GM18505 (cell line): ENCODE data around the gene UROC1.

Experiments
- ATAC-seq: cut with Tn5 transposase; IDR thresholded peaks from one replicate; pipeline ENCODE4 v1.9.1; 2021; ENCODE audit not compliant: unreplicated experiment
- POLR2A ChIP-seq: IDR thresholded peaks from 4 replicates; pipeline ENCODE4 v1.6.1; 2011; ENCODE audit warnings: borderline replicate concordance; ENCODE audit not compliant: insufficient read depth, insufficient read length; ENCODE audit errors: extremely low read depth

The UROC1 gene

DNA sequence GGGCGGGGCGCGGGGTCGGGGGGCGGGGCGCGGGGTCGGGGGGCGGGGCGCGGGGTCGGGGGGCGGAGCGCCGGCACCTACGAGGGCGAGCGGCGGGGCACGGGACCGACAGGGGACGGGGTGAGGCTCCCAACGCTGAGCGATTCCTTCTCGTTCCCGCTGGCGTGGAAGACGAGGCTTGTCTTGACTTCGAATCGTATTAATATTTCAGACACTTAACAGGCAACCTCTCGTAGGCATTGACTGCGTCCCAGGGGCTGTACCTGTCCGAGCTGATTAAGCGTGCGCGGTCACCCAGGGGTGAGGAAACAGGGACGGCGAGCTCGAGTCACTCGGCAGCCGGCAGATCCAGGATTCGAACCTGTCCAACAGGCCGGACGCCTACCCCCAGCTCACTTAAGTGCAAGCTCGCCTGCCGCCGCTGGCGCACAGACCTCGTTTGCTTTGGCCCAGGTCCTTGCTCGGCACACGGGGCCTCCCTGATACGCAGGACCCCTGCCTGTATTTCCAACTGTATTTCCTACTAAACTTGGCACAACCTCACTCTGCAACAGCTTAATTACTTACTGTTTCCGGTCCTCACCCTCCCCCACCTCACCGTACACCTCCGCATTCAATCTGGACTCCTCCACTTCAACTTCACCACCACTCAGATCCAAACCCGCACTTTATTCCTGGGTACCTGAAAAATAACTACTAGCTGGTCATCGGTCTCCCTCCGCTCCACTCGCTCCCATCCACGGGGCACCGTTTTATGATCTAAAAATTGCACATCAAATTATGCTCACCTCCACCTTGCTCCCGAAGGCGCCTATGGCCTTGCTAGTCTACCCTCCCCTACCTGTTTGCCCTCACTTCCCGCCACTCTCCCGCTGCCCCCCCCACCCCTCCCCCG, 41.2 kb downstream of the UROC1 start:
- peak; percentile 27 for ATAC-seq
- TF ChIP-seq POLR2A = no peak

DNA sequence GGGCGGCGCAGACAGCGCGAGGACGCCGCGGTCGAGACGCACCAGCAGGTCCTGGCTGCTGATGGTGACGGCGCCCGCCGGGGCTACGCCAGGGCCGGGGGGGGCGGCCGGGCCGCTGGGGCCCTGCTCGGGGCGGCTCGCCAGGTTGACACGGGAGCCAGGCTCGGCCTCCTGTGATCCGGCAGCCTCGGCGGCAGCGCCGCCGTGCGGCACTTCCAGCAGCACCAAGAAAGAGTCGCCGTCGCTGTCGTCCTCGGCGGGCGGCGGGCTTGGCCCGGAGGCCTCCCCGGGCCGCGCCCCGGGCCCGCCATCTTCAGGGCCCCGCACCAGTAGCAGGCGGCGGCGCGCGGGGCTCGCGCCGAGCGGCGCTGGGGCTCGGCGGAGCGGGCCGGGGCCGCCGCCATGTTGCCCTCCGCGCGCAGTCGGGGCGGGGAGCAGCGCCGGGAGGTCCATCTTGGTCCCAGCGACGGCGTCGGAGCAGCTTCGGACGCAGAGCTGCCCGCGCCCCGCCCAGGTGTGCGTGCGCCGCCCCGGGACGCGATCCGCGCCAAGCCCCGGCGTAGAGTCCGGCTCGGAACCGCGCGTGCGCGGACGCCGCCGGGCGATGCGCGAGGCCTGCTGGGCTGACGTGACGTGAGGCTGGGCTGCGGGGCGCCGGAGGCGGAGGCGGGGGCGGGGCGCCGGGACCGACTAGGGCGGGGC, 42.0 kb downstream of the UROC1 start, which contains the start of gene ZXDC:
Gene ZXDC (minus strand): TSS at position 479 of the 702 bp plus-strand sequence. CDS start 26 bp downstream, at position 453.
- TF ChIP-seq POLR2A = peak; percentile 82
- peak; percentile 84 for ATAC-seq

DNA sequence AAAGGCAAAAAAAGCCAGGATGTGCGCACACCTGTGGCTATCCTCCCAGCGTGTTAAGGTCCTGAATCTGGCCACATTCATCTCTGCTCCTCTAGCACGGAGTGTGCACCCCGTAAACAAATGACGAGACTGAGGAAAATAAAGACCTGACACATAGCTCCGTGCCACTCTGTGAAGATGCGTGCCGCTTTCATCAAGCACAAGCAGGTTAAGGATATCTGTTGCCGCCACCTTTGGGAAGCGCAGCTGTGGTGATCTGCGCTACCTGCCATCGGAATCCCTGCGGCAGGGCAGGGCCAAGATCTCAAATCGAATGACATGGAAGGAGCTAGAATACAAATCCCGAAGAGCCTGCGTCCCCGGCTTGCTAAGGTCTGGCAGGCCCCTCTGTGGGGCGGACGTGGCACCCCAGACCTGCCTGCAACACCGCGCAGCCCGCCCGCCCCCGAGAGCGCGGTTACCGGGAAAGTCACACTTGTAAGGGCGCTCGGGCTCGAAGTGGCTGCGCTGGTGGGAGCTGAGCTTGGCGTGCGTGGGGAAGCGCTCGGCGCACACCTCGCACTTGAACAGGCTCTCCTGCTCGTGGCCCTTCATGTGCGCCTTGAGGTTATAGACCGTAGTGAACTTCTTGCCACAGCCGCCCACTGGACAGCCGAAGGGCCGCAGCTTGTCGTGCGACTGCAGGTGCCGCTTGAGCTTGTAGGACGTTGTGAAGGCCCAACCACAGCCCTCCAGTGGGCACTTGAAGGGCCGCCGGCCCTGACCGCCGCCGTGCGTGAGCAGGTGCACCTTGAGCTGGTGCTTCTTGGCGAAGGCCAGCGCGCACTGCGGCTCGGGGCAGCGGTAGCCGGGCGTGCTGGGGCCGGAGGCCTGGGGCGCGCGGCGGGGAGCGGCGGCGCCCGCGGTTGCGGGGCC, 42.8 kb downstream of the UROC1 start:
- ATAC-seq = peak; percentile 17
- no peak for TF ChIP-seq POLR2A

DNA sequence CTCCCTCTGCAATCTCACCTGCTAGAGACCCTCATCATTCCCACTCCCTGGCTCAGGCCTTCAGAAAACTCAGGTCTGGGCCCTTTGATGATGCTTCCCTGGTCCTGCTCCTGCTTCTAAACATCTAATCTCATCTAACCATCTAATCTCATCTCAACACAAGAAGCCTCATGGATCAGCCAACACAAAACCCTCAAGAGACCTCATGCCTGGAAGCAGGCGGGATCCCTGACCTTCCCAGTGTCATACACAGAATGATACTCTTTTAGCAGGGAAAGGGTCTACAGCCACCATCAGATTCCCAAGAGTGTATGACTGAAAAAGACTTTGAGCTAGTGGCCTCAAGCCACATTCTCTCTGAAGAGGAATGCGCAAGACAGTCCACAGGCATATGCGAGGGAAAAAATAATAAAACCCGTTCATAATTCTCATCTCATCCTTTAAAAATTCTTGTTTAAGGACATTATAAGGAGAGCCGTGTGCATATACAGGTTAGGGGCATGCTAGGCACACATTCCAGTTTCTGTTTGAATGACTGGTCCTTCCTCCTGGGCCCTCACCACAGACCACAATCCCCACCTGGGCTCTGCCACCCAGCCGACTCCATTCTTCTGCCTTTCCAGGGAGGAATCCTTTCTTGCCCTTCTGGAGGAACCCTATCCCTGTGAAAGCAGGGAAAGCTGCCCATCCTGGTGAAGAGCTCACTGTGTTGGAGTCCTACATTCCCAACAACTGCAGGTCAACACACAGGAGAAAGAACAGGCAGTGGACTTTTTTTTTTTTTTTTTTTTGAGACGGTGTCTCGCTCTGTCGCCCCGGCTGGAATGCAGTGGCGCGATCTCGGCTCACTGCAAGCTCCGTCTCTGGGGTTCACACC, 44.0 kb downstream of the UROC1 start:
- no peak for ATAC-seq
- no peak for TF ChIP-seq POLR2A

DNA sequence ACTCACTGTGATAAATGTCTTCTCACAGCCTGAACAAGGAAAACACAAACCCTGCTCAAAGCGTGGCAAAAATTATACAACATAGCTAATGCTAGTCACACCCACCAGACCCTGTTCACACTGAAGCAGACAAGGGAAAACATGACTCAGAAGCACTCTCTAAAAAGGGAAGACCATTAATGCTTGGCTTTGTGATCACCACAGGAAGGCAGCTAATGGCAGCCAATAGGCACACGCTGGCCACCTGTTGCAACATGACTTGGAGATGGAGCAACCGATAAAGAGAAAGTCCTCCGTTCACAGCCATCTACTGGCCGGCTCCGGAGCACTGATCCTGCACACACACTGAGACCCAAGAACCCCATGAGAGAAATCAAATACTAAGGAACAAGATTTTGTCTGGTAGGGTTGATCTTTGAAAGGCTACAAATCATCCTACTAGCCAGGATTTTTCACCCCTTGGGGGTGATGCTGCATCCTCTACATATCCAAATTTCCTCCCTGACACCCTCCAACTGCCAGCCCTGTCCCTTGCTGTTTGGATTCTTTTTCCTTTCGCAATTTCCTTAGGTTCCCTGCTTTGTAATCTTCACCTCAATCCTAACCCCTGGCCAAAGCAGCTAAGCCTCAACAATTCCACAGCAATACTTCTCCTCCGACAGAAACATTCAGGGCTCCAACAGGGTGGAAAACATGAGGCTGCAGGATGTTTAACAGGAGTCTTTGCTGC, 45.1 kb downstream of the UROC1 start:
- no peak for TF ChIP-seq POLR2A
- no peak for ATAC-seq

DNA sequence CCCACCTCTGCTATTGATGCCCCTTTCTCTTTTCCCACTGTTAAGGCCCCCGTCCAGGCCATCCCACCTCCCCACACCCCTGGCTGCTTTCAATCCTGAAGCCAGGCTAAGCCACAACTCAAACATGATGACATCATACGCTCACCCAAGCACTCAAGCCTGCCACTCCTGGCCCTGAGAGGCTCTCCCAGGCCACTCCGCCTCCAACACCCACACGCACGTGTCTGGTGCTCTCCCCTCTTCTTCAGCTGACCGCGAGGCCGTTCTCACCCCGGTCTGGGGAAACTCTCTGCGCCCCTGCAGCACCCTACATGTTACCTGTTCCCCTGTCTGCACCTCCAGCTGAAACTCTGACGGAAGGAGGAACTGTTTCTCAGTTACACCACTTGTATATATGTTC, 48.1 kb downstream of the UROC1 start:
- ATAC-seq = no peak
- no peak for TF ChIP-seq POLR2A

DNA sequence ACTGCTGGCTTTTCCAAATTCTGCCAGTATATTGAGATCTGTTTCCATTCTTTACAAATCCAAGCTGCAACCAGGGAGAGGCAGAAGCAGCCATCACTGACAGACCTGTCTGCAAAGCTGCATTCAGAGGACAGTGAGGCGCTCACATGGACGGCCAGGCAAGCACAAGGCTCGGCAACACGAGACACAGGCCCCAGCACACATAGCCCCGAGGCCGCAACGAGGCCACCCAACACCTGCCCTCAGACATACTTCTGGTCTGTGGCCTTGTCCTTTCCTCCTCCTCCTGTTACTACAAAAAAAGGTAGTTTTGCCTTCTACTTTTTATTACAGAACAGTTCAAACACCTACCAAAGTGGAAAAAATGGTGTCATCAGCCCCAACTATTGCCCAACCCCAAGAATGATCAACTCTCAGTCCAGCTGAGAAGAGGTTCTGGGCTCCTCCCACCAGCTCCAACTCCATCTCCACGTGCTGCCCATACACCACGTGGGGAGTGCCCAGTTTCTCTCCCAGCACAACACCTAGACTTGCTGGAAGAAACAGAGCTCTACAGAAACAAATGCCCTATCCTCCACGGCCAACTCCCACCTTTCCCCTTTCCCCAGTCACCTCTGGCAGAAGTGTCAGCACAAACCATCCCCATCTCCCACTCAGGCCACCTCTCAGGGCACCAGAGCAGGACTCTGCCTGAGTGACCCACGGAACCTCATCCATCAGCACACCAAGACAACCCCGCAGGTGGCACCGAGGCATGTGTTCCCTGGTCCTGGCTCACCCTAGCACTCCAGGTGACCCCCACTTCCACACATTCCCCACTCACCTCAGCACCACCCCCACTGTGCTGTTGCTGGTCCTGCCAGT, 49.3 kb downstream of the UROC1 start:
- no peak for ATAC-seq
- TF ChIP-seq POLR2A = no peak

DNA sequence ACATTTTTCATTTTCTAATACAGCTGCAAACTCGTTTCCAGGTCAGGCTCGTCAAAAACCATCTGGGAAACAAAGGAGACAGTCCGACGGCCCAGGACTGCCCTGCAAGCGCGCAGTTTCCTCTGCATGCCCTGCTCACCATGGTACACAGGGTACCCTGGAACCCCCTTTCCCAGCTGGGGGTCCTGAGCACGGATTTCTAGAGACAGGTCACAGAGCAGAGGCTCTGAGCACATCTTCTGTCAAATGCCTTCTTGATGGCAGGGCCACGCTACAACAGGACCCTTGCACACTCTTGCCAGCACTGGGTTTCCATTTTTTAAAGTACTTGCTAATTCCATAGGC, 50.0 kb downstream of the UROC1 start:
- ATAC-seq = no peak
- TF ChIP-seq POLR2A = no peak

DNA sequence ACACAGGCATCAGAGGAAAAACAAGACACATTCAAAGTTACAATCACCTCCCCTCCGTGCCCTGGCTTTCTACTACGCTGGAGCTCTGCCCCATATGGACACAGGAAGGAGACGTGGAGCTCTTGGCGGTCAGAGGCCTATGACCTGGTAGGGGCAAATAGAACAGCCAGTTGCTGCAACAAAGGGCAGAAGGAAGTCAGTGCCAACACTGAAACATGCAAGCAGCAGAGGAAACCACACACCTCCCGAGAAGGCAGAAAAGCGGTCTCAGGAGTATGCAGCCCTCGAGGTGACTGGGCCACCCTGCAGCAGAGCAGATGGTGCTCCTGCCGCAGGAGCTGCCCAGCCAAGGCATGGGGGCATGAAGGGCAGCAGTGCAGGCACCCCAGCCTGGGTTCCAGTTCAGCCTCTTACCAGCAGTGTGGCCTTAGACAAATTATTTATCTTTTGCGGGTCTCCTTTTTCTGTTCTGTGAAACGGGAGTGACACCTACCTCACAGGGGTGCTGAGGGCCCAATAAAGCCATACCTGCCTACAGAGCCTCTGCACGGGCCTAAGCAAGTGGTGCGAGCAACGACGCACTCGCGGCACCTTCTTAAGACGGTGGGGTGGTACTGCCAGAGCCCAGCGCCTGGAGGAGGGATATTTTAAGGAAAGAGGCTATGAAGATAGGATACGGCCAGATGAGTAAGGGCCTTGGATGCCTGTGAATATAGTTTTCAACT, 50.5 kb downstream of the UROC1 start:
- TF ChIP-seq POLR2A = no peak
- no peak for ATAC-seq

DNA sequence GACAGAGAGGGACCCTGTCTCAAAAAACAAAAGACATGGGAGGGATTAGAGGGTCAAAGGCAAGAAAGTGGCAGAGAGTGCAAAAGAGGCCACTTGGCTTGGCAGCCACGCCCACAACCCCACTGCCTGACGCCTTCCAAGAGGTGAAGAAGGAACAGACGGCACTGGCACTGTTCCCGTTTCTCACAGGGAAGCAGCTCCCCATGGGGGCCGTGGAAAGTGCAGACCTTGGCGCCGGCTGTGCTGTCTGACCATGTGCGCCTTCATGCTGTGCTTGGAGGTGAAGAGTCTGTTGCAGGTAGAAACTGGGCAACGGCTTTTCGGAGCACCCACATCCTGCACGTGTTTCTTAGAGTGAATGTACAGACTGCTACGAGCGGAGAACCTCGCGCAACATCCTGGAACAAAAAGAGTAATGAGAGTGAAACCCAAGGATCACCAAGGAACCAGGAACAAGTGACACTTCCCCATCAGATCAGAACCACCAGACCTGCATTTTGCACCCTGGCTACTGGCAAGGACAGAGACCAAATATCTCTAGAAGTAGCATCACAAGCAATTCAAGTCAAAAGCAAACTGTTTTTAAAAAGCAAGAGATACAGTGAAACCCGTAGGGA, 51.5 kb downstream of the UROC1 start:
- ATAC-seq = no peak
- TF ChIP-seq POLR2A = no peak
